Subcutaneous abdominal adipose tissue (tissue), 5 donors: Measurements from ENCODE around the gene IFNL1.

Experiments
- H3K27ac ChIP-seq: one replicate; pipeline ENCODE4 v1.7.0; 2013; ENCODE audit warnings: low read depth, mild to moderate bottlenecking, inconsistent platforms, low read length, moderate library complexity
- H3K27me3 ChIP-seq, 5 donors: one replicate each; pipeline ENCODE4 v1.7.0; 2013; ENCODE audit warnings: low read length in 5 of 5, inconsistent platforms in 1 of 5; ENCODE audit not compliant: control insufficient read depth in 5 of 5, insufficient read depth in 4 of 5
- H3K36me3 ChIP-seq, 5 donors: one replicate each; pipeline ENCODE4 v1.7.0; 2013; ENCODE audit warnings: low read length in 5 of 5; ENCODE audit not compliant: control insufficient read depth in 5 of 5, insufficient read depth in 5 of 5
- H3K4me1 ChIP-seq, 5 donors: one replicate each; pipeline ENCODE4 v1.7.0; 2013; ENCODE audit warnings: low read length in 5 of 5, mild to moderate bottlenecking in 3 of 5, moderate library complexity in 1 of 5; ENCODE audit not compliant: control insufficient read depth in 5 of 5, insufficient read depth in 5 of 5
- H3K4me3 ChIP-seq, 5 donors: one replicate each; pipeline ENCODE4 v1.7.0; 2013; ENCODE audit warnings: low read length in 5 of 5, low read depth in 1 of 5
- H3K9ac ChIP-seq, 5 donors: one replicate each; pipeline ENCODE4 v1.7.0; 2013; ENCODE audit warnings: low read length in 5 of 5, mild to moderate bottlenecking in 4 of 5, moderate library complexity in 3 of 5
- H3K9me3 ChIP-seq, 5 donors: one replicate each; pipeline ENCODE4 v1.7.0; 2013; ENCODE audit warnings: low read length in 5 of 5; ENCODE audit not compliant: control insufficient read depth in 5 of 5
- donor health status: healthy.
- donor health status: healthy.
- donor health status: healthy.
- donor health status: healthy.
- donor health status: healthy.

The IFNL1 gene

DNA sequence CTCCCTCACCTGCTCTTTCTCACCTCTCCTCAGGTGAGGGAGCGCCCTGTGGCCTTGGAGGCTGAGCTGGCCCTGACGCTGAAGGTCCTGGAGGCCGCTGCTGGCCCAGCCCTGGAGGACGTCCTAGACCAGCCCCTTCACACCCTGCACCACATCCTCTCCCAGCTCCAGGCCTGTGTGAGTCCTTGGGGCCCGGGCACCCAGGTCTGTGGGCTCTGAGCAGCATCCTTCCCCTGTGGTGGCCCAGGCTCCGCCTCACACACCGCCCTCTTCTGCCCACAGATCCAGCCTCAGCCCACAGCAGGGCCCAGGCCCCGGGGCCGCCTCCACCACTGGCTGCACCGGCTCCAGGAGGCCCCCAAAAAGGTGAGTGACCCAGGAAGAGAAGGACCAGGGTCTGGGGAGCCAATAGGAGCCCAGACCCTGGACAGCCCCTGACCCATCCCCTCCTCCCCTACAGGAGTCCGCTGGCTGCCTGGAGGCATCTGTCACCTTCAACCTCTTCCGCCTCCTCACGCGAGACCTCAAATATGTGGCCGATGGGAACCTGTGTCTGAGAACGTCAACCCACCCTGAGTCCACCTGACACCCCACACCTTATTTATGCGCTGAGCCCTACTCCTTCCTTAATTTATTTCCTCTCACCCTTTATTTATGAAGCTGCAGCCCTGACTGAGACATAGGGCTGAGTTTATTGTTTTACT is 1.9 kb downstream of the IFNL1 start:
- Histone ChIP-seq H3K9ac (no peak overlapping the region), H3K36me3 (no peaks in the 10 kb centered on the region), H3K27me3 (peaks cover 0 to 13% (median 4%) of the 10 kb centered on the region in 5 donors), H3K4me1 (no peaks in the 10 kb centered on the region), H3K4me3 (no peak overlapping the region), H3K9me3 (no peaks in the 10 kb centered on the region), H3K27ac (no peak overlapping the region)

DNA sequence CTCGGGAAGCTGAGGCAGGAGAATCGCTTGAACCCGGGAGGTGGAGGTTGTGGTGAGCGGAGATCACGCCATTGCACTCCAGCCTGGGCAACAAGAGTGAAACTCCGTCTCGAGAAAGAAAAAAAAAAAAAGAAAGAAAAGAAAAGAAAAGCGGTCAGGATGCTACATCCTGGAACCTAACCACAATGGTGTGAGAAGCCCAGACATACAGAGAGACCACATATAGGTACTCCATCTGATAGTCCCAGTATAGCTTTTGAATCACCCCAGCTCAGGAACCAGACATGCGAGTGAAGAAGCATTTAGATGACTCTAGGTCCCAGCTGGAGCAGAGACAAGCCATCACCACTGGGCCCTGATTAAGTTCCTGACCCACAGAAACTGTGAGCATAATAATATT is 3.2 kb downstream of the IFNL1 start:
- no peaks in the 10 kb centered on the region for H3K36me3 ChIP-seq
- no peak overlapping the region for H3K27ac ChIP-seq
- no peak overlapping the region for H3K4me3 ChIP-seq
- H3K4me1 ChIP-seq, result no peaks in the 10 kb centered on the region
- H3K9ac ChIP-seq, result no peak overlapping the region
- no peaks in the 10 kb centered on the region for H3K9me3 ChIP-seq
- peaks cover 0 to 10% (median 4%) of the 10 kb centered on the region in 5 donors for H3K27me3 ChIP-seq

DNA sequence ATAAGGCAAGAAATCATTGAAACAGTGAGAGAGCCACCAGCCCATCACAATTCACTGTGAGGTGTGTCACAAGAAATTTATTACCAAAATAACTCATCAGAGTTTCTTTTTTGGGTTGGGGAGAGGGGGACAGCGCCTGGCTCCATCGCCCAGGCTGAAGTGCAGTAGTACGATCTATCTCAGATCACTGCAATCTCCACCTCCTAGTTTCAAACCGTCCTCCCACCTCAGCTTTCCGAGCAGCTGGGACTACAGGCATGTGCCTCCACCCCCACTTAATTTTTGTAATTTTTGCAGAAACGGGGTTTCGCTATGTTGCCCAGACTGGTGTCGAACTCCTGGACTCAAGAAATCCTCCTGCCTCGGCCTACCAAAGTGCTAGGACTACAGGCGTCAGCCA is 3.6 kb downstream of the IFNL1 start:
- Histone ChIP-seq H3K4me1 (no peaks in the 10 kb centered on the region), H3K4me3 (no peak overlapping the region), H3K27ac (no peak overlapping the region), H3K36me3 (no peaks in the 10 kb centered on the region), H3K9ac (no peak overlapping the region), H3K9me3 (no peaks in the 10 kb centered on the region), H3K27me3 (peaks cover 0 to 12% (median 6%) of the 10 kb centered on the region in 5 donors)

DNA sequence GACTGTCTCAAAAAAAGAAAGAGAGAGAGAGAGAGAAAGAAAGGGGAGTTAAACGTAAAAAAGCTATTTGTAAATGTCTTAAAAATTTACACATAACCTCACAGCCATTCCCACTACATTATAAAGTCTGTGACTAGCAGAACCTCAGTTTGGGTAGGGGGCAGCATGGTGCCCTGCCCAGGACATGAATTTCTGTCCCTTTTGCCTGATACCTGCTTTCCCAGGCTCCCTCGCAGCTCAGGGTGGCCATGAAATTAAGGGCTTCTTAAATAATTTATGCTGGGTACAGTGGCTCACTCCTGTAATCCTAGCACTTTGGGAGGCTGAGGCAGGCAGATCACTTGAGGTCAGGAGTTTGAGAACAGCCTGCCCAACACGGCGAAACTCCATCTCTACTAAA is 4.8 kb downstream of the IFNL1 start:
- peaks cover 0 to 20% (median 12%) of the 10 kb centered on the region in 5 donors for H3K27me3 ChIP-seq
- no peaks in the 10 kb centered on the region for H3K36me3 ChIP-seq
- H3K9ac ChIP-seq, result no peak overlapping the region
- no peaks in the 10 kb centered on the region for H3K4me1 ChIP-seq
- no peak overlapping the region for H3K27ac ChIP-seq
- no peak overlapping the region for H3K4me3 ChIP-seq
- H3K9me3 ChIP-seq, result no peaks in the 10 kb centered on the region

DNA sequence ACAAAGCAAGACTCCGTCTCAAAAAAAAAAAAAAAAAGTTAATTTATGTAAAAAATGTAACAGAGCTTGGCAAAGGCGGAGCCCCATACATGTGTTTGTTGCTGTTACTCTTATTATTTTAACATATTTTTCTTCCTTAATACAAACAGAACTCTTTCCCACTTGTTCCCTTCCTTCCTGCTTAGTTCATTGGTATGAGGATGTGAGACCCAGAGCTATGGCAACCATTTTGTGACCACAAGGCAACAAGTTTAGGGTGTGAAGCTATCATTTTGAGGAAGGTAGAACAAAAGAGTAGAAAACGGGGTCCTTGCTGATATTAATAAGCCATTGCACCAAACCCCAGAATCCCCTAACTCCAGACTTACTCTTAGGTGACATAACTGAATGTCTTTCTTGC is 5.4 kb downstream of the IFNL1 start:
- H3K9ac ChIP-seq, result no peak overlapping the region
- peaks cover 0 to 20% (median 14%) of the 10 kb centered on the region in 5 donors for H3K27me3 ChIP-seq
- no peaks in the 10 kb centered on the region for H3K36me3 ChIP-seq
- no peaks in the 10 kb centered on the region for H3K4me1 ChIP-seq
- no peaks in the 10 kb centered on the region for H3K9me3 ChIP-seq
- H3K4me3 ChIP-seq, result no peak overlapping the region
- no peak overlapping the region for H3K27ac ChIP-seq

DNA sequence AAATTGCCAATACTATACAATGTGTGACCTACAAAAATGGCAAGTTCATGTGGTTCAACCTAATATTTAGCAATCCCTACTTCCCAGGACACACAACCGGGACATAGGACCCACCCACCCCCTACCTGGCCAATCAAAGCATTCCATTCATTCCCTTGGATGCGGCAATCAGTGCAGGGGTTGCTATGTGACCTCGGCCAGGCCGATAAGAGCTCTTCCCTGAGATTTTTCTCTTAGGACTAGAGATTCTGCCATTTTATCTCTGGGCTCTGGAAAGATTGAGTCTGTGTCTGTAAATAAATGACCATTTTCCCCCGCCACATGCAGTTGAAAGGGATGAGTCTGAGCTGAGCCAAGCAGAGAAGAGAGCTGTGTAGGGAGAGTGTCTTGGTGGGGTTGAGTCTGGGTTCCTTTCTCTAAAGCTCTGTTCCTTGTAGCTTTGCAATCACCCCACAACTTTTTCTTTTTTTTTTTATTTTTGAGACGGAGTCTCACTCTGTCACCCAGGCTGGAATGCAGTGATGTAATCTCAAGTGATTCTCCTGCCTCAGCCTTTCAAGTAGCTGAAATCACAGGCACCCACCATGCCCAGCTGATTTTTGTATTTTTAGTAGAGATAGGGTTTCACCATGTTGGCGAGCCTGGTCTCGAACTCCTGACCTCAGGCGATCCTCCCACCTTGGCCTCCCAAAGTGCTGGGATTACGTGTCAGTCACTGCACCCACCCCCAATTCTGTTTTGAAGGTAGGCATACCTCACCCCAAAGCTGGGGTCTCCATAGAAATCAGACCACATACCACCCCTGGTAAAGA is 7.4 kb downstream of the IFNL1 start:
- H3K9me3 ChIP-seq, result no peaks in the 10 kb centered on the region
- no peak overlapping the region for H3K4me3 ChIP-seq
- no peaks in the 10 kb centered on the region for H3K36me3 ChIP-seq
- H3K9ac ChIP-seq, result no peak overlapping the region
- no peak overlapping the region for H3K27ac ChIP-seq
- H3K4me1 ChIP-seq, result peaks cover 0 to 13% (median 4%) of the 10 kb centered on the region in 5 donors
- peaks cover 8 to 30% (median 20%) of the 10 kb centered on the region in 5 donors for H3K27me3 ChIP-seq

DNA sequence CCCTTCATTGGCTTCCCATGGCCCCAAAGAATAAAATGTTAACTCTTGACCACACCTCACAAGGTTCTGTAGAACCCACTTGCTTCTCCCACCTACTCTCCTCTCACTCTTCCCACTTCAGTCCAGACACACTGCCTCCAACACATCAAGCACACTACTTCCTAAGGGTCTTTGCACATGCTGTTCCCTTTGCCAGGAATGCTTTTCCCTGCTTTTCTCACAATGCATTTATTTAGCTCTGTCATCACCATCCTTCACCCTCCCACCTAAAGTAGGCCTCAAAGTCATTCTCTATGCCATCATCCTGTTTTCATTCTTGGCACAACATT is 7.9 kb downstream of the IFNL1 start:
- no peak overlapping the region for H3K4me3 ChIP-seq
- peaks cover 9 to 34% (median 21%) of the 10 kb centered on the region in 5 donors for H3K27me3 ChIP-seq
- no peak overlapping the region for H3K27ac ChIP-seq
- no peaks in the 10 kb centered on the region for H3K9me3 ChIP-seq
- peaks cover 0 to 13% (median 4%) of the 10 kb centered on the region in 5 donors for H3K4me1 ChIP-seq
- H3K9ac ChIP-seq, result no peak overlapping the region
- no peaks in the 10 kb centered on the region for H3K36me3 ChIP-seq

DNA sequence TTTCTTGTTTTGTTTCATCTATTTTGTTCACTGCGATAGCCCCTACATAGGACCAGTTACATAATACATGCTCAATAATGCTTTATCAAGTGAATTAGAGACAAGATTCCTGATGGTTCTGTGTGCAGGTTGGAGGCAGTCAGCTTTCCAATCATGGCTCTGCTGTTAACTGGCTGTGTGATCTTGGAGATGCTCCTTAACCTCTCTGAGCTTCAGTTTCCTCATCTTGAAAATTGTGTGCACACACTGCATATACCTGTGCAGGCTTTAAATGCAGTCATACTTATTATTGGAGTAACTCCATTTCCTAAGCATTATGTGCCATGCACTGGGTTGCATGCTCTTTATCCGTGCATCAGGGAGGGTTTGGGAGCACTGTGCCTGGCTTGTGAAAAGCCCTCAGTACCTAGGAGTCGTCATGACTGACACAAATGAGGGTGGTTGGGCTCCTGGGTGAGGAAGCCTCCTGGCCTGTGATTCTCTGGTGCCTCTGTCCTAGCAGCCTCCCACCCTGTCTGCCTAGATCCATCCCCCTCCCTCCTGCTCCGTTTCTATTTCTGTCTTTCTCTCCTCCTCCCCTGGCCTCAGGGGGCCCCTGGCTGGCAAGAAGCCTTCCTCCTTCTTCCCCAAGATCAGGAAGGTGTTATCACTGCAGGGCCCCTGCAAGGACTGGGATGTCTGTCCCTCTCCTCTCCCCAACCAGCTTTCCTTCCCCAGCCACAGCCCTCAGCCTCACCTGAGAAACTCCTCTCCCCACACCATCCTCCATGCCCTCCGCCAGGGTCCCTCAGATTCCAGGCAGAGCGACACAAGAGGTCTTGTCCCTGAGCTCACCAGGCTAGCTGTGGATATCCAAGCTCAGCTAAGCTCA is 8.7 kb downstream of the IFNL1 start:
- Histone ChIP-seq H3K4me3 (no peak overlapping the region), H3K27me3 (peaks cover 9 to 34% (median 21%) of the 10 kb centered on the region in 5 donors)

DNA sequence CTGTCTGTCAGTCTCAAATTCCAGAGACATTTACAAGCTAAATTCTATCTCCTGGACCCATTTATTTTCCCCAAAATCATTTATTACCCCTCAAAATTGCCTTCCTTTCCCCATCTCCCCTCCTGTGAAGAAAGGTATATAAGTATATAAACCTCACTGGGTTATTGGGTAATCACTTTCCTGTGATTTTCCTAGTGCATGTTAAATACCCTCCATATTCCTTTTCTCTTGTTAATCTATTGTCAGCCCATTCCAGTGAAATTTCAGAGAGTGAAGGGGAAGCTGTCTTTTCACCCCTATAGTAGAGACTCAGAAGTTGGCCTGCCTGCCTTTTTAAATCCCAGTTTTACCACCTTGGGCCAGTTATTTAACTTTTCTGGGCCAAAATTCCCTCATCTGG is 9.9 kb downstream of the IFNL1 start:
- H3K9ac ChIP-seq, result no peak overlapping the region
- H3K4me3 ChIP-seq, result no peak overlapping the region
- H3K27me3 ChIP-seq, result peaks cover 9 to 34% (median 21%) of the 10 kb centered on the region in 5 donors
- no peaks in the 10 kb centered on the region for H3K36me3 ChIP-seq
- no peak overlapping the region for H3K27ac ChIP-seq
- no peaks in the 10 kb centered on the region for H3K9me3 ChIP-seq
- H3K4me1 ChIP-seq, result peaks cover 0 to 13% (median 4%) of the 10 kb centered on the region in 5 donors

More for the DNA sequence above, 8.7 kb downstream of the IFNL1 start:
- Histone ChIP-seq H3K4me1 (peaks cover 0 to 13% (median 4%) of the 10 kb centered on the region in 5 donors), H3K27ac (no peak overlapping the region), H3K9me3 (no peaks in the 10 kb centered on the region), H3K36me3 (no peaks in the 10 kb centered on the region), H3K9ac (no peak overlapping the region)
